GM19035 (cell line): ENCODE results near the gene REC114.
"Not testable (repeated sequence)": the region's sequence is repeated elsewhere in the genome, so short reads cannot be mapped to it uniquely, and the experiment has no call there.

Source experiments
- ATAC-seq: cut with Tn5 transposase; IDR thresholded peaks from one replicate; pipeline ENCODE4 v1.9.1; 2021; ENCODE audit not compliant: unreplicated experiment

Gene REC114

DNA sequence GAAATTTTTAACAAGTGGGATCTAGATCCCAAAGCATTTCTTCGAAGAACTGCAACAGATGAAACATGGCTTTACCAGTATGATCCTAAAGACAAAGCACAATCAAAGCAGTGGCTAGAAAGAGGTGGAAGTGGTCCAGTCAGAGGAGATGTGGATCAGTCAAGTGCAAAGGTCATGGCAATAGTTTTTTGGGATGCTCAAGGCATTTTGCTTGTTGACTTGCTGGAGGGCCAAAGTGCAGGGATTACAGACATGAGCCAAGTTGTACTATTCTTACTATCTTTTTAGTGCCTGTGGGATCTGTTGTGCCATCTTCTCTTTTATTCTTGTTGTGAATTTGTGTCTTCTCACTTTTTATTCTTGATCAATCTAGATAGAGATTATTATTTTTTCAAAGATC lies 82.0 kb downstream of the REC114 start:
- no peak for ATAC-seq

DNA sequence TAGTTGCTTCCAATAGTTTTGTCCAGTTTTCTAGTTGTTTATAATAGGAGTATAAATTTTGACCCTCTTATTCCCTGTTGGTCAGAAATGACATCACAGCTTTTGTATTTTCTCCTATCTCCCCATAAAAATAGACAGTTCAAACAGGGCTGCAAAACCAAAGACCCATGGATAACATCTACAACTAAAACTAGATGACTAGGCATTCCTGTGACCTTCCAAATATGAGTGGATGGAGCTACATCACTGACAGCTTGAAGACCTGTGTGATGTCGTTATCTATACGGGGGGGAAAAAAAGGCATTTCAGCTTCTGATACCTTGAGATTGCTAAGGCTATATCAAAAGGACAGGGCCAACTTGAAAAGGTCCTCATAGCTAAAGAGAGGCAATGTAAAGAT lies 84.6 kb downstream of the REC114 start:
- ATAC-seq = no peak

DNA sequence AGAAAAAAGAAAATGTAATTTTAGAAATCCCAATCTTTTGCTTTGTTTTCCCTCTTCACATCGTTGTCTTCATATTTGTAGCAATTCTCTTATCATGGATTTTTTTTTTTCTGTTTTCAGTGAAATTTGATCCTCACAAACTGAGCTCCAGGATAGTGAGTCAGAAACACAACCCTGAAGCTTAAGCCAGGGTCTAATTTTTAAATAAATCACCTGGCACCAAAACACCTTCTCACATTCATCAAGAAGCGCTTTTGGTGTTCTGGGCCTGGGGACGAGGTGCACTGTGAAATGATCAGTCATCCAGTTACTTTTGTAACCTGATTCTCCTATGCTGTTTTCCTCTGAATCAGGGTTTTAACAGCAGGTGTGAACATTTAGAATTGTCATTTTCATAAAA lies 87.7 kb downstream of the REC114 start:
- ATAC-seq = no peak

DNA sequence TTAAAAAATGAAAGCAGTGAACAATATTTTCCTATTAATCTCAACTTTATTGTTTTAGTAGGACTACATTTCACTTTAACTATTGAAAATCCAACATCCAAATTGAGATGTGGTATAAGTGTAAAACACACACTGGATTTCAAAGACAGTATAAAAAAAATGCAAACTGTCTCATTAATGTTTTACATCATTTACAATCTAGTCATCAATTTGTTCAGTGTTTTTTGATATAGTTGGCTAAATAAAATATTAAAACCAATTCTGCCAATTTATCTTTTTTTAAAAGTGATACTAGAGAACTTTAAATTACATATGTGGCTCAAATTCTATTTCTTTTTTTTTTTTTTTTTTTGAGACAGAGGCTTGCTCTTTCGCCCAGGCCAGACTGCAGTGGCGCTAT lies 95.2 kb downstream of the REC114 start:
- no peak for ATAC-seq

DNA sequence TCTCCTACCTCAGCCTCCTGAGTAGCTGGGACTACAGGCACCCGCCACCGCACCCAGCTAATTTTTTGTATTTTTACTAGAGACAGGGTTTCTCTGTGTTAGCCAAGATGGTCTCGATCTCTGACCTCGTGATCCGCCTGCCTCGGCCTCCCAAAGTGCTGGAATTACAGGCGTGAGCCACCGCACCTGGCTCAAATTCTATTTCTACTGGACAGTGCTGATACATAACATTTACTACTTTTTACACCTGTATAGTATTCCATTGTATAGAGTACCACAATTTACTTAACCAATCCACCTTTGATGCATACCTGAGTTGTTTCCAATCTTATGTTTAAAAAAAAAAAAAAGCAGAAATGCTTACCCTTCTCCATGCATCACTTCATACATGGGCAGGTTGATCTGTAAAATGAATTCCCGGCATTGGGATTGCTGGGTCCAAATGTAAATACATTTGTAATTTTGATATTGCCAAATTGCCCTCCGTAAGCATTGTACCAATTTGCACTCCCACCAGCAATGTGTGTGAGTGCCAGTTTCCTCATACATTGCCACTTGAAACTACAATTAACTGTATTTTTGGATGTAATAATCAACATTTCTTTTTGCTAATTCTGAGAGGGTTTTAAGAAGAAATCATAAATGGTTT lies 95.7 kb downstream of the REC114 start:
- ATAC-seq = no peak

DNA sequence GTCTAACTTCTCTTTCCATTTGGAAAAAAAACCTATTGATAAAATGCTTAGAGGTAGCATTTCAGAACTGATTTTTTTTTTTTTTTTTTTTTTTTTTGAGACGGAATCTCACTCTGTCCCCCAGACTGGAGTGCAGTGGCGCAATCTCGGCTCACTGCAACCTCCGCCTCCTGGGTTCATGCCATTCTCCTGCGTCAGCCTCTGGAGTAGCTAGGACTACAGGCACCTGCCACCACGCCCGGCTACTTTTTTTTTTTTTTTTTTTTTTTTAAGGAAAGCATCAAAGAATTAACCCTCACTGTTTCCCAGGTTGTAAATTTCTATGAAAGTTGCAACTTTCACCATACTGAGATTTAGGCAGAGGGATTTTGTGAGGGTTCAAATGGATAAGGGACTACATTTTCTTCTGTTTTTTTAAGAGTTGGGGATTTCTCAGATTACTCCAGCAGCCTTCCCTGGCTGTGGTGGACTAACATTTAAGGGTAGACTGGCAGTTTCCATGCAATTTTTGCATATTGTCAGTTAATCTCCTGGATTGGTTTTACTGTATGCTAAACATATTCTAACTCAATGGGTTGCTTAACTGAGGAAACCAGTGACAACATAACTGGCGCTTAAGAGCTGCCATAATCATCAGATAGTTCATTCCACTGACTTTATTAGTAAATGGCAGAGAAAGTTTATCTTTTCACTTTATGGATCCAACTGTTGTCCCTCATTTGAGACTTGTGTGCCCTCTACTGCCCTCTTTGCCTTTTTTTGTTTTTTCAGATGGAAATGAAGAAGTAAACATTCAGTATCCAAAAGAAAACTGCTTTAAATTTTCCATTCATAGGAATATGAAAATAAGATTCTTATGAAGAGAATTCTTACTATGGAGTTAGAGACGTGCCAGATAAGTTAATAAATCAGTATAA lies 96.5 kb downstream of the REC114 start:
- ATAC-seq = no peak

DNA sequence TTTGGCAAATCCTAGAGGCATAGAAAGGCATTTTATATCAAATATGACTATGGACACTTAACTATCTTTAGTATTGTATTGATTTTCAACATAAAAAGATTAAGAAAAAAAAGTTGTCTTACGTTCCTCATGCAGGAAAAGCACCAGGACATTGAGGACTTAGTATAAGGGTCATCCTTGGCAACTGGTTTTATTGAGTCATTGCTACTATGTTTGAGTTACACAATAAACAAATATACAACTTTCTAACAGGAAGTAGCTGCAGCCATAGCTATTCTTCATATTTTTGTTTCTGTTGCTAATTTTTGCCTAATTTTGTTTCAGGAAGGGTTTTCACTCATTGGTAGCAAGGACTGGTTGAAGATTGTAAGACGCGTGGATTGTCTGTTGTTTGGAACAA lies 97.2 kb downstream of the REC114 start:
- no peak for ATAC-seq

DNA sequence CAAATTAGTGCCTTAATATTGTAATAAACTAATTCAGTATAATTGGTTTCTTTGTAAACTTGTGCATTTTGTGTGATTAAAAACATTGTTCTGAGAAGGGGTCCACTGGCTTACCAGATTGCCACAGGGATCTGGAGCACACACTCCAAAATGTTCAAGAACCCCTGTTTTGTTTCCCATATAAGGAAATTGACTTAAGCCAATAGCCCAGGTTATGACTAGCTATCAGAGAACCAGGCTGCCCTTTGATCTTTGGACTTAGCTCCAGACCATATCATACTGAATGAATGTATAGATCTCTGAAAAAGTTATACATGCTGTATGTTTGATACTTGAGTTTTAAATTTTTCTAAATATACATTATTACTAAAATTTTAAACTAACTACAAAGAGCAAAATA lies 98.5 kb downstream of the REC114 start:
- no peak for ATAC-seq

DNA sequence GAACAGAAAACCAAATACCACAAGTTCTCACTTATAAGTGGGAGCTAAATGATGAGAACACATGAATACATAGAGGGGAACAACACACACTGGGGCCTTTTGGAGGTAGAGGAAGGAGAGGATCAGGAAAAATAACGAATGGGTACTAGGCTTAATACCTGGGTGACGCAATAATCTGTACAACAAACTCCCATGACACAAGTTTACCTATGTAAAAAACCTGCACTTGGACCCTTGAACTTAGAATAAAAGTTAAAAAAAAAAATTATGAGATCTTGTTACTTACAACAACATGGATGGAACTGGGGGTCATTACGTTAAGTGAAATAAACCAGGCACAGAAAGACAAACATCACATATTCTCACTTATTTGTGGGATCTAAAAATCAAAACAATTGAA lies 106.0 kb downstream of the REC114 start:
- ATAC-seq = not testable (repeated sequence)

DNA sequence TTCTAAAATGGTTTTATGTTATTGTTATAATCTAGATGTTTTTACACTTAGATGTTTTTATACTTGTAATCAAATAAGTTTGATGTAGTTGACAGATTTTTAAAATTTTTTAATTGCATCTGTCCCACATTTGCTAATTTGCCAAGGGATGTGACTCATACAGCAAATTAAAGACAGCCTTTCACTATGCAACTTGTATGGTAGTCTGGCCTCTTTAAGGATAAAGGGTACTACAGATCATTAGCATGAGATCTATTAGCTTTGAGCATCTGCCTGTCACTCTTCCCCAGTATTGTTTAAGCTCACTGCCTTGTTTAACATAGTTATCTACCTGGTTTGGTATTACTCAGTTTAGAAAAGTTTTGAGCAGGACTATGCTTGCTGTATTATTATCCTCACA lies 107.2 kb downstream of the REC114 start:
- no peak for ATAC-seq

DNA sequence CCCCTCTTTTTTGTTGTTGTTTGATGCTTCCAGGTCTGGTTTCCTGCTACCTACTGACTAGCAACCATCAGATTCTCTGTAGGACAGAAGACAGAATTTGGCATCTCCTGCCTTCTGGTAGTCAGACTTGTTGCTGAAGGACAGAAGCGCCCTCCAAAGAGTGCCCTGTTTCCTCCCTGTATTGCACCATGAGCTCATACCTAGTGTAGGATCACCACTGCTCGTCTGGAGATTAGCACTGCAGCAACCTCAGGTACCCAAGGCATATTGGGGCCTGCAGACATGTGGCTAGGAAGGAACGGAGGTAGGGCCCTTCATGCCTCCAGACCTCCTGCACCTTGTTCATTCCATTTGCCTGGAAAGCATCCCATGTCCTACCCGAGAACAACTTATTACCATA lies 112.1 kb downstream of the REC114 start:
- no peak for ATAC-seq

DNA sequence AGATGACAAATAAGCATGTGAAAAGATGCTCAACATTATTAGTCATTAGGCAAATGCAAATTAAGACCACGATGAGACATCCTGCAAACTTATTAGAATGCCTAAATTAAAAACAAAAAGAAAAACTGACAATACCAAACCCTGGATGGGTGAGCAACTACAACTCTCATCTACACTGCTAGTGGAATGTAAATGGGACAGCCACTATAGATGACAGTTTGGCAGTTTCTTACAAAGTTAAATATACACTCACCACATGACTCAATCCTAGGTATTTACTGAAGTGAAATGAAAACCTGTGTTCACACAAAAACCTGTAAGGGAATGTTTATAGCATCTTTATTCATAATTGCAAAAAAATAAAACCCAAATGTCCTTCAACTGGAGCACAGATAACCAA lies 115.6 kb downstream of the REC114 start:
- no peak for ATAC-seq

DNA sequence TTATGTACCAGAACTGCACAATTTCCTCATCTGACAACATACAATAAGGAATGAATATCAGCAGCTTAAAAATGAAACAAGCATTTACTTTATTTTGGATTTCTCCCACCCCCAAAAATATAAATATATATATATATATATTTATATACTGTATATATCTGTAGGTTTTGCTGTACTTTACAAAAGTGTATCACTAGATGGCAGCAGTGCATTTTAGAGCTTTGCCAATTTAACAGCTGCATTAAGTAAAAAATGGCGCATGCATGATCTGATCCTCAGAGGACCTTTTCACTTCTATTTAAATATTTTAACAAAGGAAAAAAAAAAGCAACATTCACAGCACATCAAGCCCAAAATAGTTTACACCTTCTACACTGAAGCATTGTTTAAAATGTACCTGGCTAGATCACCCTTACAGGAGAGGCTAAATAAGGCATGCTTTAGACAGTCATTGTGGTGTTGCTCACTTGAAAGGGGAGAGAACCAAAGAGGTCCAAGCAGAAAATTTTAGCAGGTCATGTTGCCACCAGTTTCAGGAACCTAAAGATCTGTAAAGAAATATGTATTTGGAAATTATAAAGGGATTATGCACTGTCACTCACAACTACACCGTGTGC lies 117.6 kb downstream of the REC114 start:
- ATAC-seq = no peak

DNA sequence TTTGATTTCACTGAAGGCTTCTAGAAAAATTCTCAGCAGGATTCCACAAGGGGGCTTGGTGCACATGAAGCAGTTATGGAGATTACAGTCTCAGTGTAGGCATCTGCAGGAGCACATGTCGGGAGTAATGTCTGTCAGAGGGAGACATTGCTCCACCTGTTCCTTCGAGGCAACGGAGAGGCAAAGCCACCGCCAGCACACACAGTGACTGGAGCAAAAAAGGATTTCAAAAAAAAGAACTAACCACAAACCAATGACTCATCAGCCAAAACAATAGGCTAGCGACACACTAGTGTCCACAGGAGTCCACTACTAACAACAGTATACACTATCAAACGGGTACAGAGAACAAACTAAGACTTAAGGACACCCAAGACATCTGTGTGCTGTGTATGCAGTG lies 121.3 kb downstream of the REC114 start:
- ATAC-seq = no peak

DNA sequence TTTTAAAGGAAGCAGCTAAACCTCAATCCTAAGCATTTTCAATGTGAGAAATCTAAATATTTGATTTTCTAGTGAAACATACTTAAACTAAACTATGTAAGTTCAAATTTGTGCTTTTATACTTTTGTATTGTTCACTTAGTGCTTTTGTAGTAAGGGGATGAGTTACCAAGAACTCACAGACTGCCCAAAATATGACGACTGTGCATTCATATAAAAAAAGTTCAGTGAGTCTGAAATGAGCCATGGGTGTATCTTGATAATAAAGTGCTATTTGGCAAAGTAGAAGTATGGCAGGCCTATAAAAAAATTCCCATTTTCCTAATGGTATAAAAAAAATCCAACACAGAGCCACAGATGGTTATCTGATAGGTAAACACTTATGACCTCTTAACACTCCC lies 124.1 kb downstream of the REC114 start:
- no peak for ATAC-seq

DNA sequence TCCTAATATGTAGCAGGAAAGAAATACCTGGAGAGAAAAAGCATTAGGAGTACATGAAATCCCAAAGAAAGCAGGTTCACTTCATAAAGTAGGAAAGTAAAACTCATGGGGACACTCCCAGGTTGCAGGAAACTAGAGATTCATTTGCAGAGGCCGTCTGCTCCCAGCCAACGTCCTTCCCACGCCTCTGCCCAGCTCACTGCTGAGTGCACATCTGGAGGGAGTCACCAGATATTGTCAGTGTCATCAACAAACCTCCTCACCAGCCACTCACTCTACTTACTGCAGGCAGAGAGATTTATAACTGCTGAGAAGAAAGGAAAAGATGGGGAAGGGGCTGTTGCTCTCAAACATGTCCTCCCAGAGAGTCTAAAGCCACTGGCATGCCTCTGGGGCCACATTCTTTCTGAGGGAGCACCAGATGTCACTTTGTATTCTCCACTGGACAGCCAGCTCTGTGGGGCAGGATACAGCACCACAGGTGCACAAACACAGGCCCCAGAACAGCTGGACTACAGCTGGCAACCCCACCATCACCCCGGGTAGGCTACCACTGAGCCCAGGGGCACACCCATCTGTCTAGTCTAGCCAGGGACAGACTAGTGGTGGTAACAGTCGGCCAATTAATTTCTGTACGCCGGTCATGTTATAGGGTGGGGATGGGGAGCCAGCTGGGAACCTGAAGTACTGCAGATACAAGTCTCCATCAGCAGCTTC lies 125.8 kb downstream of the REC114 start:
- ATAC-seq = no peak

DNA sequence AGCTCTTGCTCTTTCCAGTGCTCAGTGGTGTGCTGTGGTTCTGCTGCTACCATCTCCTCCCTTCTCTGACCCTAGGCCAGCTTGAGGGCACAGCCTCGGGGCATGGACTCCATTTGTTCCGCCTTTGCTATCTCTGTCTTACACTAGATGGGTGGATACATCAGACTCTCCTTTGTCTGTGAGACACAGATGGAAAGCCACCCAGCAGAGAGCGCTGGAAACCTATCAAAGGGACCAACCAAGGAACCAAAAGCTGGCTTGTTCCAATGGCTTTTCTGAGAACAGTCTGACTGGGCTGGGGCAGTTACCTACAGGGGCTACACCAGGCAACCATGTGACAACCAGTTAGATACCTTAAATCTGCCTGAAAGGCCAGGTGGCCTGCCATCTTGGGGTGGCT lies 126.4 kb downstream of the REC114 start:
- ATAC-seq = no peak

DNA sequence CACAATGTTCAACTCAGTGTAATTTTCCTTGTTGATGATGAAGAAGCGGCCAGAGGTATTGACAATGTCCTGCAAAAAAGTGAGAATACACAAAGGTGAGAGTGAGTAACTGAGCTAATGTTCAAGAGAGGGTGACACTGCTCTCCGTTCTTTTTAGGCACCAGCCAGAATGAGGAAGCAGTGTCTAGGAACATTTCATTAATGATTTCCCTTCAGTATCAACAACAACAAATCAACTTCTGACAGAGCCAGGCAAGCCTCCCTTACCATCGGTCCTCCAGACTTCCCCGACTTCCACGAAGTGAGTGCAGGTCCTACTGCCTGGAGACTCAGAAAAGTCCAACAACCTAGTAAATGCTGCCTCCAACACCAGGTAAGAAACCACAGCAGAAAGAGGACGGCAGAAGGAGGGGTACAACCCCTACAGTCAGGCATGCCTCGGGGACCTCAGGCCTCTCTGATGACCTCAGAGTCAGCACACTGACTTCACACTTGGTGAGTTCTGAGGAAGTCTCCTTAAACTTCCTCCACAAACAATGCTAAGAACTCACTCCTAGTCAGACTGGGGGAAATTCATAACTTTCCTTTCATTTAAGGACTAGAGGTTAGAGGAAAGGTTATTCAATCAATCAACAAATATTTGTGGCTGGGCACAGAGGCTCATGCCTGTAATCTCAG lies 127.5 kb downstream of the REC114 start:
- no peak for ATAC-seq

DNA sequence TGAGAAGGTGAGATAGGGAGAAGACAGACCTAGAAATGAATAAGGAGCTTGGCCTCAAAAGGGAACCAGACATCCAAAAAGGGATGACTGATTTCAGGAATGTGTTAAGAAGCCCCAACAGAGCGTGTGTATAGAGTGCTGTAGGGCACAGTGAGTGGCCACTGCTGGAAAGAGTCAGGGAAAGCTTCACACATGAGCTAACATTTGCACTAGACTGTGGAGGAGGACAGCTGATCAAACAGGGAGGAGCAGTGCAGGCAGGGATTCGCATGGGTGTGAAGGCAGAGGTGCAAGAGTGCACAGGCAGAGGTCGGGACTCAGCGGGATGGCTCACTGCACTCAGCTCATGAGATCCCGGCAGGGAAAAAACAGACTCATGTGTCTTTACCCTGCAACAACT lies 128.4 kb downstream of the REC114 start:
- no peak for ATAC-seq

DNA sequence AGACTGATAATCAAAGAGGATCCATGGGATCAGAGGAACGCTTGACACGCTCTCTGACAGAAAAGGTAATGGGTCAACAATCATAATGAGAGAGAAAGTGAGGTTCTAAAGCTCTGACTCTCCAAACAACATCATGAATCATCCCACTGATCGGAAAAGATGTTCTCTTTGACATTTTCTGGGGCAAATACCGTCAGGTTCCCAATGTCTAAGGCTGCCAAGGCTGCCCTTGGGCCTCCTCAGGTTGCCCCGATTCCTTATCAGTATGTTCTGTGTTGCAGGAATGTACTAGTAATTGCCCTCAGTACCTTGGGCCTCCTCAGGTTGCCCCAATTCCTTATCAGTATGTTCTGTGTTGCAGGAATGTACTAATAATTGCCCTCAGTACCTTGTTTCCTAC lies 129.3 kb downstream of the REC114 start:
- no peak for ATAC-seq

DNA sequence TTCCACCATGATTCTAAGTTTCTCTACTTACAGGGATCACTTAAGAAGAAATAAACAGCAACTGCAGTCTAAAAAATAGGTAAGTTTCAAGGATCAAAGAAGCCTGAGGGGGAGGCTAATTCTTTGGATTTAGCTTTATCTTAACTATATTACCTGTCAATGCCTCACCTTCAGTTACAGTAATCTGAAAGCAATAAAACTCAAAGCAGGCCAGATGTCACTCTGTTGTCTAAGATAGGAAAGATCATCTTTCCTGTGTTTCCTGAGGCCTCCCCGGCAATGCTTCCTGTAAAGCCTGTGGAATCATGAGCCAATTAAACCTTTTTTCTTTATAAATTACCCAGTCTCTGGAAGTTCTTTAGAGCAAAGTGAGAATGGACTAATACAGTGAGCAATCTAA lies 130.1 kb downstream of the REC114 start:
- no peak for ATAC-seq
